Sciatic nerve (tissue), 2 donors: ENCODE data around the gene PLEKHM2. TPM values are rescaled to one million over a fixed set of nuclear protein-coding genes. Genes with fewer than 3 reads are reported as not detected.
"Not testable (repeated sequence)": the region's sequence is repeated elsewhere in the genome, so short reads cannot be mapped to it uniquely, and the experiment has no call there.

ENCODE experiments used
- ATAC-seq: fragments of 200-7000 bp; cut with Tn5 transposase; one replicate; pipeline ENCODE4 v1.9.1; 2020; ENCODE audit warnings: mild to moderate bottlenecking, moderate library complexity
- DNase-seq: peaks from one replicate; pipeline ENCODE4 v3.0.0-alpha.2; 2020; ENCODE audit warnings: low spot score
- intact Hi-C: fragments of 100-400 bp; cut with DNase I; formaldehyde crosslinking; loops from one replicate; pipeline ENCODE4 v1.14.2; 2022
- total RNA-seq: library from RNA; stranded (reverse); fragmentation: NEBNext Ultra II Directional; extraction: Animal tissue kit (Norgen Biotek cat#: 25700); gene quantifications from one replicate; pipeline ENCODE4 v1.2.1, GENCODE V29; 2021
- donor health status: DM: no; HTN: no; CAD: no.
- donor health status: DM: no; HTN: no; CAD: no.

The PLEKHM2 gene
- total RNA-seq, 1 donor from 2014 or later: 67.8 TPM

DNA sequence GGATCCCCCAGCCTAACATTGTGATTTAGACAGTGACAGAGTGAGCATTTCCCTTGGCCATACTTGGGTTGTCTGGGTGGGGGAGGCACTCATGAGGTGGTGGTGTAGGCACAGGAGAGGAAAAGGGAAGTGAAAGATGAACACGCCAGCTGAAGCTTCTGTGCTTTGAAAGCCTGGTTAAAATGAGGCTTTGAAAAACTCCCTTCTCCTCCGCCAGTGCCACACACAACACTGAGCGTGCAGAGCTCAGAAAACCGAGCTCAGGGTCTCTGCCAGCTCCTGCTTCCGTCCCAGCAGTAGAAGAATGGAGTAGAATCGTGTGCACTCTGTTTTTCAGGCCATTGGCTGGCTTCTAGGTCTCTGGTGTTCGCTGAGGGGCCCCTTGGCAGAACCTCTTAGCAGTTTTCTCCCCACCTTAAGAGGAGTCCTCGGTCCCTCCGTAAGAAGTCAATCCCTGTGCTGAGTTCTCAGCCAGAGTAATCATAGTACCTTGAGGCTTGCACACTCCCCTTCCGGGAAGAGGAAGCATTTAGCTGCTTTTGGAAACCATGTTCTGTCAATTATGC is 12.9 kb downstream of the PLEKHM2 start:
- intact Hi-C loops: no loop called here
- ATAC-seq: peak; percentile 53
- DNase-seq: no peak

DNA sequence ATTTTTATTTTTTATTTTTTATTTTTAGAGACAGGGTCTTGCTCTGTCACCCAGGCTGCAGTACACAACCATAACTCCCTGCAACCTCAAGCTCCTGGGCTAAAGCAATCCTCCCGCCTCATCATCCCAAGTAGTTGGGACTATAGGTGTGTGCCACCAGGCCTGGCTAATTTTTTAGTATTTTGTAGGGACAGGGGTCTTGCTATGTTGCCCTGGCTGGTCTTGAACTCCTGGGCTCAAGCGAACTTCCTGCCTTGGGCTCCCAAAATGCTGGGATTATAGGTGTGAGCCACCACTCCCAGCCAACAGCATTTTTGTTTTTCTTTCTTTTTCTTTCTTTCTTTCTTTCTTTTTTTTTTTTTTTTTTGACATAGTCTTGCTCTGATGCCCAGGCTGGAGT is 14.1 kb downstream of the PLEKHM2 start:
- no peak for ATAC-seq
- intact Hi-C loops: no loop called here
- no peak for DNase-seq

DNA sequence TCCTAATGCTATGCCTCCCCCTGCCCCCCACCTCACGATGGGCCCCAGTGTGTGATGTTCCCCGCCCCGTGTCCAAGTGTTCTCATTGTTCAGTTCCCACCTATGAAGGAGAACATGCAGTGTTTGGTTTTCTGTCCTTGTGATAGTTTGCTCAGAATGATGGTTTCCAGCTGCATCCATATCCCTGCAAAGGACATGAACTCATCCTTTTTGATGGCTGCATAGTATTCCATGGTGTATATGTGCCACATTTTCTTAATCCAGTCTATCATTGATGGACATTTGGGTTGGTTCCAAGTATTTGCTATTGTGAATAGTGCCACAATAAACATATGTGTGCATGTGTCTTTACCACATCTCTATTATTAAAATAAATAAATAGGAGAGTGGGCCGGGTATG is 15.2 kb downstream of the PLEKHM2 start:
- DNase-seq, intact Hi-C loops, ATAC-seq: not testable (repeated sequence)

DNA sequence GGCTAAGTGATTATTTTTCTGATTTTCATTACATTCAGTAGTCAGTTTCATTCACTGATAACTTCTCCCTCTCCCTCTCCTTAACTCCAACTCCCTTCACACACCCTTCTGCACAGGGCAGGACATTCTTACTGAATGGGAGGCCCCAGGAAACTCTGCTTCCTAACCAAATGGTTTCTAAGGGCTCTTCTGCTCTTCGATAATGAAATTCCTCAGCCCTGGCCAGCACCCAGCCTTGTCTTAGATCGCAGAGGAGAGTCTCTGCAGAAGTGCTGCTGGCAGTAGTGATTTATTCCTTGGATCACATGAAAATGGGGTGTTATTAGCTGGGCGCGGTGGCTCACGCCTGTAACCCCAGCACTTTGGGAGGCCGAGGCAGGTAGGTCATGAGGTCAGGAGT is 16.4 kb downstream of the PLEKHM2 start:
- DNase-seq: no peak
- no peak for ATAC-seq
- intact Hi-C loops: no loop called here

DNA sequence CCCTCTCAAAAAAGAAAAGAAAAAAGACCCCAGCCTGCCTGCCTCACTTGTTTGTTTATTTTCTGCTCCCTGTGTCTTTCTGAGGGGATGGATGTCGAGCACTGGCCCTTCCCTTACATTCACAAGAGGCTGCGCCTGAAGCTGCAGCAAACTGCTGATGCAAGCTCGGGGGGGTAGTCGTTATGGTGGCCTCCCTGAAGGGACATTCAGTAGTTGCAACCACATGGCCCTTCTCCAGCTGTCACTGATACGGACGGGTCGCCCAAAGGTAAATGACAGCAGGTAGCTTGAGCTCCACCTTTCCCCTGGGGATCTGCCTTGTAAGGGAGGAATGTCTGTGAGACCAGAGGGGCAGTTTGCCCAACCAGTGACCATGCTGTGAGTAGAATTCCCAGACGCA is 17.7 kb downstream of the PLEKHM2 start:
- no peak for DNase-seq
- intact Hi-C loops: no loop called here
- ATAC-seq: no peak

DNA sequence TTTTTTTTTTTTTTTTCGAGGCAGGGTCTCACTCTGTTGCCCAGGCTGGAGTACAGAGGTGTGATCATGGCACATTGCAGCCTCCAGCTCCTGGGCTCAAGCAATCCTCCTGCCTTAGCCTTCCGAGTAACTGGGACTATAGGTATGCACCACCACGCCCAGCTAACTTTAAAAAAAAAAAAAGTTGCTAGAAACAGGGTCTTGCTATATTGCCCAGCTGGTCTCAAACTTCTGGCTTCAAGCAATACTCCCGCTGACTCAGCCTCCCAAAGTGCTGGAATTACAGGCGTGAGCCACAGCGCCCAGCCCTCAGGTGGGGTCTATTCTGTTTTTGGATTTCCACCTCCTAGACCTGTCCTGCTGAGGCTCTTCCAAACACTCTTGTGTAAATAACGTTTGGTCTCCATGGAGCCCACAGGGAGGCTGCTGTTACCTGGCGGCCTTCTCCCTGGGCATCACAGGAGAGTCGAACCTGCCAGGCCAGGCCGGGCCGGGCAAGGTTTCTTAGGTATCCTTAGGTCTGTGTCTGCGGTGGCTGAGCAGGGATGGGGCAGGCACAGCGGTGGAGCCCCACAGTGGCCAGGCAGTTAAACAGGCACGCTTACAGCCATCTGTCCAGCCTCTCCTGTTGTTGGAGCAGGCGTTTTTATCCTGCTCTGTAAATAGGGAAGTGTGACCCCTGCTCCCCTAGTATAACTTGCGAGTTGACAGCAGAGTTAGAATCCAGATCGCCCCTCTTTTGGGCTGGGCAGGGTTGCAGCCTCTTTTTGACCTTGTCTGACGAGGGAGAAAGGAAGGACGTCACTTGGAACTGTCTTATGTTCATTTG is 18.8 kb downstream of the PLEKHM2 start:
- no peak for DNase-seq
- intact Hi-C loops: no loop called here
- peak; percentile 66 for ATAC-seq

DNA sequence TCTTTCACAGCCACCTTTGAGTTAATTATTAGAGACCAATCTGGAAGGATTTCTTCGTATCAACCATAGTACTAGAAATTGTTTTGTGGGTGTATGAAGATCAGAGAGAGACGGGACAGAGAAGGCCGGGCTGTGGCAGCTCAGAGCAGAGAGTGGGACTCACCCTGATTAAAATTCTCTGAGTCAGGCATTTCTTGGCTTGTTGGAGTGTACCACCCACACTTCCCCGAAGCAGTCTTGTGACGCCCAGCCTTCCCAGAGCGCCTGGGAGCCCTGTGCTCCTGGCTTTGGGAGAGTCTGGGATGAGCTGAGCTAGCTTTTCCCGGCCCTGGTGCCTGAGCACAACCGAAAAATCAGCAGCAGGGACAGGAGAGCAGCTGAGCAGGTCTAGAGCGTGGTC is 19.4 kb downstream of the PLEKHM2 start:
- intact Hi-C loops: no loop called here
- DNase-seq (peak; percentile 90), ATAC-seq (peak; percentile 97)

DNA sequence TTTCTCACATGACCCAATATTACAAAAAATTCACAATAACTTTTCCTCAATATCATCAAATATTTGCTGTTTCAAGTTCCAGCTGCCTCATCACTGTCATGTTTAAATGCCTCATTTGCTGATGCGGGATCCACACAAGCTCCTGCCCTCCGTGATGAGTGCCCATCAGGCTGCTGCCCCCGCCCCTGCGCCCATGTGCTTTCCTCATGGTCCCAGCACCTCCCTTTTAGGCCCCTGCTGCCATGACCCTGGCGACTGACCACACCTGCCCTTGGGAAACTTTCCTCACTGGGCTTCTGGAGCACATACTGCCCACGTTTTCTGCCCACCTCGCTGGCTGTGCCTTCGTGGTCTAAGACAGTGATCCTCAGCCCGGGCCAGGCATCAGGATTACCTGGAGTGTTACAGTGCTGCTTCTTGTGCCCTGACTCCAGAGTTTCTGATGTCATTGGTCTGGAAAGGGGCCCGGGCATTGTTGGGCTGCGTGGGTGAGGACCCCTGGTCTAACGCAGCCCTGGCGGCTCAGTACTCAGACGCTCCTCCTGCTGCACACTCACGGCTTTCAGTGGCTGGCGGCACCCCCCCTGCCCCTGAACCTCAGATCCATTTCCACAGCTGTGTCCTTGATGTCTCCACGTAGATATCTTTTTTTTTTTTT is 20.5 kb downstream of the PLEKHM2 start:
- no peak for DNase-seq
- ATAC-seq: no peak
- intact Hi-C loops: no loop called here

DNA sequence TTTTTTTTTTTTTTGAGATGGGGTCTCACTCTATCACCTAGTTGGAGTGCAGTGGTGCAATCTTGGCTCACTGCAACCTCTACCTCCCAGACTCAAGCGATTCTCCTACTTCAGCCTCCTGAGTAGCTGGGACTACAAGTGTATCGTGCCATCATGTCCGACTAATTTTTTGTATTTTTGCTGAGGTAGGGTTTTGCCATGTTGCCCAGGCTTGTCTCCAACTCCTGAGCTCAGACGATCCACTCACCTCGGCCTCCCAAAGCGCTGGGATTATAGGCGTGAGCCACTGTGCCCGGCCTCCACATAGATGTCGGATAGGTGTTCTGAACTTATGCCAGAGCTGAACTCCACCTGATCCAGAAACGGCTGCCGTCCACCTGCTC is 21.1 kb downstream of the PLEKHM2 start:
- ATAC-seq (no peak), DNase-seq (no peak)
- intact Hi-C loops: no loop called here

DNA sequence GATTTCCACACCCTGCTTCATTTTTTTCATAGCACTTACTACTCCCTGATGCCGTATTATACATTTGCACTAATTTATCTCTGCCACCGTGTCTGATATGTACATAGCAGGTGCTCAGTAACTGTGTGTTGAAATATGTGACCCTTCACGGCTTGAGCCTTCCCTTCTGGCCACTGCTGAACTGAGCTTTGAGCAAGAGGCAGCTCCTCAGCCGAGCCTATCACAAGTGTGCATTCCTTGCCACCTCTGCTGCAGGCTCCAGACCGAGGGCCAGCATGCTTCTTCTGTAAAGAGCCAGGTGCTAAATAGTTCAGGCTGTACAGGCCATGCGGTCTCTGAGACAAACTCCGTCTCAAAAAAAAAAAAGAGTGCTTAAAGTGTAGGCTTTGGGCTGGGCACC is 22.6 kb downstream of the PLEKHM2 start:
- no peak for ATAC-seq
- intact Hi-C loops: no loop called here
- no peak for DNase-seq

DNA sequence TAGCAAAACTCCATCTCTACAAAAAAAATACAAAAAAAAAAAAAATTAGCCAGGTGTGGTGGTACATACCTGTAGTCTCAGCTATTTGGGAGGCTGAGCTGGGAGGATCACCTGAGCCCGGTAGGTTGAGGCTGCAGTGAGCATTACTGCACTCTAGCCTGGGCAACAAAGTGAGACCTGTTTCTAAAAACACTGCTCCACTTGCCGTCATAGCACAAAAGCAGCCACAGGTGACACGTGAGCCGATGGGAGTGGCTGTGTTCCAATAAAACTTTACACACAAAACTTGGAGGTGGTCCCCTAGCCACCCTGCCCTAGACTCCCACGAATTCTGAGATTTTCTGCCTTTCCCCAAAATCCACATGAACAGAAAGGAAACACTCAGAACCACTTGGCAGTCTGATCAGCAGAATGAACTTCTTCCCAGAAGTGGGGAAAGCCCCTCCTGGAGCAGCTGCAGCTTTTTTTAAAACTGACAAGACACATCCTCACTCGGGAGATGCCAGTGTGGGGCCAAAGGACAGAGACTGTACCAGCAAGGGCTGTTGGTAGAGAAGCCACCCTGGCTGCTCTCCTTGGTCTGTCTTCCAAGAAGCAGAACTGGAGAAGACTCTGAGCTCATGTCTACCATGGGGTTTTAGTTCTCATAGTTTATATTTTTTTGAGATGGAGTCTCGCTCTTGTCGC is 23.3 kb downstream of the PLEKHM2 start:
- ATAC-seq (no peak), DNase-seq (no peak)
- intact Hi-C loops: no loop called here

DNA sequence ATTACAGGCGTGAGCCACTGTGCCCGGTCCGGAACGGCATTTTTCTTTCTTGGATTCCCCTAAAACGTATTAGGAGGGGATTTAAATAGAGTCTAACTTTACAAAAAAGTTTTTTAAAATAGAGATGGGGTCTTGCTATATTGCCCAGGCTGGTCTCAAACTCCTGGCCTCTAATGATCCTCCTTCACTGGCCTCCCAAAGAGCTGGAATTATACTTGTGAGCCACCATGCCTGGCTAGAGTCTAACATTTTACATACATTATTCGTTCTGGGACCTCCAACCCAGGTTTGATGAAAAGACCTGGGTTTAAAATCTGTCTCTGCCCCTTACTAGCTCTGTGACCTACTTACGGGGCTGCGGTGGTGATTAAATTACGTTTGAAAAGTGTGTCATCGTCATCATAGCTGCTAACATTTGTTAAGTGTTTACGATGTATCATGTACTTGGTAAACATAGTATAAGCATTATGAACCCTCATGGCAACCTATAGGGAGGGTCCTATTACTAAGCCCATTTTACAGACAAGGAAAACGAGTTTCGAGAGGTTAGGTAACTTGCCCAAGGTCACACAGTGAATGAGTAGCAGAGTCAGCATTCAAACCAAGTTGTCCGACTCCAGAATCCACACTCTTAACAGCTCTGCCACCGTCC is 24.5 kb downstream of the PLEKHM2 start:
- intact Hi-C loops: no loop called here

DNA sequence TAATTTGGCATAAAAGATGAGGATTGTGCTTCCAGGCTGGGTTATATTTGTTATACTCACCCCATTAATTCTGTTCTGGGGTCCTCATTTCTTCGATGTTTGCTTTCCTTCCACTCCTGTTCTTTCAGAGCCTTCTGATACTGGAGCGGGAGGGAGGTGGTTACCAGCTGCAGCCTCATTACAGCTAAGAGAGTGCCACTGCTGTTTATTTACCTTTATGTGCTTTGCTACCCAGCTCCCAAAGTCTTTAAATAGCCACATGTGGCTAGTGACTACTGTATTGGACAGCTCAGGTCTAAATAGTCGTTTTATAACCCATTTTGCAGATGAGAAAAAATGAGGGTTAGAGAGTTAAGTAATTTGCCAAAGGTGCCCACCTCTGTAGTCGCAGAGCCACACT is 25.1 kb downstream of the PLEKHM2 start:
- intact Hi-C loops: no loop called here
- ATAC-seq (no peak), DNase-seq (no peak)

More for the DNA sequence above, 24.5 kb downstream of the PLEKHM2 start:
- DNase-seq: no peak
- no peak for ATAC-seq

DNA sequence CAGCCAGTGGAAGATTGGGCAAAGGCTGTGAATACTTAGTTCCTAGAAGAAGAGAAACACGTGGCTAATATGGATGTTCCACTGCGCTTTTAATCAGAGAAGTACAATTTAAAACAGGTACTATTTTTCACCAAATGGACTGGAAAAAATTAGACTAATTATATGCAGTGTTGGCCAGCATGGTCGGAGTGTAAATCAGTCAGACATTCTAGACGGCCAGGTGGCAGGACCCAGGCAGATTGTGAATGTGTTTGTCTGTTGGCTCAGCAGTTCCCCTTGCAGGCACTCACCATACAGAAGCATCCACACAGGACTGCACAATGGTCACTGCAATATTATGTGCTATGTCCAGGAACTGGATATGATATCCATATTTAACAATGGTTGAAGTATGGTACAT is 28.0 kb downstream of the PLEKHM2 start:
- ATAC-seq: no peak

DNA sequence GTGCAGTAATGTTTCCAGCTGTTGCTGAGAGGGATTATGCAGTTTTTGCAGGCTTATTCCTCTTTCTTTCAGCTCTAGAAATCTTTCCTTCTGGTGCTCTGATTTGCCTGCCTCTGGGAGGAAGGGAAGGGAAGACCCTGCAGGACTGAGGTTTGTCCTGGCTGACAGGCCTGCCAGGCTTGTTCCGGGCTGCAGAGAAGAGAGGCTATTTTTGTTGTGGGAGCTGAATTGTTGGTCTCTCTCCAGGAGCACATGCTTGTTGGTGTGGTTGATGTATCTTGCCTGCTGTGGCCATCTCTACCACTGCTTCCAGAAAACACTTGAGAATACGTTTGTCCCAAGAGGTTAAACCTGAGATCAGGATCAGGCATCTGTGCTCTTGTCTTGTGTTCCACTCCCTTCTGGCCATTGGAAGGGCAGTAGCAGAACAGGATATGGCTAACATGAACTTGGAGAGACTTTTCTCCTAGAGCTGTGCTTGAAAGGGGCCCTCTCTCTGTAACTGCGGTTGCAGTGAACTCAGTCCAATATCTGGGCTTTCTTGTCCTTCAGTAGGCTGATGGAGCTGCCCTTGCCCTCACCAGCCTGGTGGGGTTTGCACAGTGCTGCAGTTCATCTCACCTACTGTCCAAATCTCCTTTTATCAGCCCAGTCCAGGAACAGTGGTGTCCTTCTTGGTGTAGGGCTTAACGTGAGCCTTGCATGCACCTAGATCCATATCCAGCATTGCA is 30.5 kb downstream of the PLEKHM2 start:
- intact Hi-C loops: no loop called here
- DNase-seq: no peak
- ATAC-seq: peak; percentile 76

More for the DNA sequence above, 28.0 kb downstream of the PLEKHM2 start:
- DNase-seq: no peak
- intact Hi-C loops: no loop called here

DNA sequence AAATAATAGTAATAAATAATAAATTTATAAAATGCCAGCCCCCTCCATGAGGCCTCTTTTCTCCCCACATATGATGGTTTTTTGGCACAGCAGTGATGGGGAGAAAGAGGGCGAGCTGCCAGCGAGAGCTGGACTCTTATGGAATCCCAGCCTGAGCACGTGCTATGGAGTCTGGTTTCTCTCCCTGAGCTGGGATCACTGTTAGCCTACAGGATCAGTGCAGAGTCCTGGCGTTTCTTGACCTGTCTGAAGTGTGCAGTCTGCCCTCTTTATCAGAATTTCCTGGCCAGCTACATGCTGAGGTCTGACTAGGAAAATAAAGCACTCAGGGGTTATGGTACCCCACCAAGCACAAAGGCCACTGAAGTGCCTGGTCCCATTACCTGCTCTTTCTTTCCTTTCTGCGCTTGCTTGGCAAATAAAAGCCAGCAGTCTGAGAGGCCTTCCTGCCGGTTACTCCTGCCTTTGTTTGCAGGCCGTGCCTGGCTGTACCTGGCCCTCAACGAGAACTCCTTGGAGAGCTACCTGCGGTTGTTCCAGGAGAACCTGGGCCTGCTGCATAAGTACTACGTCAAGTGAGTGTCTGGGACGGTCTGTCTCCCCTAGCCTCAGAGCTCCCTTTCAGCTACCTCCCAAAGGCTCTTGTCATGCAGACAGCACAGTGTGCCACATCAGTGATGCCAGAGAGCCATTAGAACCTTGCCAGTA is 33.5 kb downstream of the PLEKHM2 start:
- intact Hi-C loops: no loop called here
- ATAC-seq (no peak), DNase-seq (no peak)

DNA sequence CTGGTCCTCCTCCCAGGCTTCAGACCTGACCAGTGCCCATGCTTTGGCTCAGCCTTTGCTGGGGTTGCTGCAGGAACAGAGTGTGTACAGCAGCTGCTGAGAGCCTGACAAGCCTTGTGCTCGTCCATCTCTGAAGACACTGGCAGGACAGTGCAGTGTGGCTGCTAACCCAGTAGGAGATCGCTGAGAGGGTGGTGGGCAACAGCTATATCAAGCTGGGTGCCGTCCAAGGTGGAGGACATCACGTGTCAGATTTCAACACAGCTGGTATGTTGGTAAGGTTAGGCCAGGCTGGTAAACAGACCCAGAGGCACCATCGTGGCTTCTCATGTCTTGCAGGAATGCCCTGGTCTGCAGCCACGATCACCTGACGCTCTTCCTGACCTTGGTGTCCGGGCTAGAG is 34.1 kb downstream of the PLEKHM2 start:
- intact Hi-C loops: no loop called here
- DNase-seq: no peak
- ATAC-seq: no peak
